SK-N-SH (cell line): ENCODE results near the gene FAM114A1. TPM values are rescaled to one million over a fixed set of nuclear protein-coding genes. Genes with fewer than 3 reads are reported as not detected.

ENCODE experiments used
- CTCF ChIA-PET: fragments of 300-600, 350-600 bp; formaldehyde crosslinking; extraction: SDS; loops from one replicate; lab custom pipeline; 2021; lab: Yijun Ruan, JAX
- POLR2A ChIA-PET: fragments of 350-600 bp; sonication (Branson Sonifier 250); formaldehyde crosslinking; extraction: SDS; loops from one replicate; lab custom pipeline; 2020; ENCODE audit warnings: antibody characterized with exemption, inconsistent platforms; lab: Yijun Ruan, JAX
- DNase-seq: peaks from one replicate; pipeline ENCODE4 v3.0.0; 2012
- H2AFZ ChIP-seq: fragments of 200-600 bp; sonication (generic); 2 replicates; pipeline ENCODE4 v1.8.1; 2016; ENCODE audit warnings: antibody characterized with exemption, mild to moderate bottlenecking, low read depth
- H3F3A ChIP-seq: fragments of 200-600 bp; sonication (generic); replicated peaks from 2 replicates; pipeline ENCODE3; 2016; ENCODE audit warnings: antibody characterized with exemption, mild to moderate bottlenecking; ENCODE audit not compliant: insufficient read depth
- H3K27ac ChIP-seq, 2 experiments: fragments of 200-500 bp in 1 of 2; fragments of 200-600 bp in 1 of 2; sonication (Bioruptor generic) in 1 of 2; sonication (generic), shearing (Covaris generic) in 1 of 2; 2 replicates each; pipeline versions ENCODE4 v1.5.1 to v1.6.1; 2014 to 2016; ENCODE audit warnings: low read depth in 2 of 2, inconsistent platforms in 1 of 2, low read length in 1 of 2, mild to moderate bottlenecking in 1 of 2, mixed read lengths in 1 of 2
- H3K27me3 ChIP-seq: fragments of 200-600 bp; sonication (generic), shearing (Covaris generic); 2 replicates; pipeline ENCODE4 v1.6.1; 2016; ENCODE audit warnings: mixed run types; ENCODE audit not compliant: insufficient read depth
- H3K36me3 ChIP-seq, 2 experiments: fragments of 200-500 bp in 1 of 2; fragments of 200-600 bp in 1 of 2; sonication (Bioruptor generic) in 1 of 2; sonication (generic) in 1 of 2; replicated peaks in 1 of 2; 2 replicates each; pipeline versions ENCODE3 to v1.5.1; 2014 to 2016; ENCODE audit warnings: low read length in 1 of 2, mild to moderate bottlenecking in 1 of 2; ENCODE audit not compliant: insufficient read depth in 2 of 2, control insufficient read depth in 1 of 2
- H3K4me1 ChIP-seq, 2 experiments: fragments of 200-500 bp in 1 of 2; fragments of 200-600 bp in 1 of 2; sonication (Bioruptor generic) in 1 of 2; sonication (generic), shearing (Covaris generic) in 1 of 2; 2 replicates each; pipeline versions ENCODE4 v1.5.1 to v1.6.1; 2014 to 2016; ENCODE audit warnings: low read depth in 1 of 2, low read length in 1 of 2, mixed run types in 1 of 2; ENCODE audit not compliant: insufficient read depth in 2 of 2, control insufficient read depth in 1 of 2
- H3K4me2 ChIP-seq: fragments of 200-600 bp; sonication (generic), shearing (Covaris generic); 2 replicates; pipeline ENCODE4 v1.6.1; 2017; ENCODE audit warnings: mixed run types
- H3K4me3 ChIP-seq, 2 experiments: fragments of 200-500 bp in 1 of 2; fragments of 200-600 bp in 1 of 2; sonication (Bioruptor generic) in 1 of 2; sonication (generic), shearing (Covaris generic) in 1 of 2; 2 replicates each; pipeline versions ENCODE4 v1.5.1 to v1.8.1; 2014 to 2016; ENCODE audit warnings: low read depth in 2 of 2, inconsistent platforms in 1 of 2, low read length in 1 of 2, mild to moderate bottlenecking in 1 of 2, mixed read lengths in 1 of 2, moderate library complexity in 1 of 2
- H3K79me2 ChIP-seq: fragments of 200-600 bp; sonication (generic); 2 replicates; pipeline ENCODE4 v1.8.1; 2017; ENCODE audit warnings: mild to moderate bottlenecking; ENCODE audit not compliant: insufficient read depth
- H3K9ac ChIP-seq: fragments of 200-600 bp; sonication (generic); 2 replicates; pipeline ENCODE4 v1.6.1; 2017; ENCODE audit warnings: mixed run types
- H3K9me2 ChIP-seq: fragments of 200-600 bp; sonication (generic); 2 replicates; pipeline ENCODE4 v1.6.1; 2017; ENCODE audit warnings: mixed run types
- H3K9me3 ChIP-seq: fragments of 200-600 bp; sonication (generic); 2 replicates; pipeline ENCODE4 v1.6.1; 2017; ENCODE audit warnings: mixed run types, mild to moderate bottlenecking, moderate library complexity
- H4K20me1 ChIP-seq: fragments of 200-600 bp; sonication (generic); 2 replicates; pipeline ENCODE4 v1.6.1; 2017; ENCODE audit warnings: mild to moderate bottlenecking, mixed run types; ENCODE audit not compliant: insufficient read depth
- CHD2 ChIP-seq: fragments of 150-350 bp; IDR thresholded peaks from 2 replicates; pipeline ENCODE4 v1.6.1; 2018; ENCODE audit warnings: low read length; ENCODE audit not compliant: partially characterized antibody
- ELF1 ChIP-seq: IDR thresholded peaks from 2 replicates; pipeline ENCODE4 v1.4.0; 2012
- EZH2phosphoT487 ChIP-seq: fragments of 200-600 bp; sonication (generic); IDR thresholded peaks from 2 replicates; pipeline ENCODE4 v1.6.1; 2017; ENCODE audit warnings: low read depth, mixed run types, mild to moderate bottlenecking, antibody characterized with exemption, moderate library complexity, borderline replicate concordance
- FOSL2 ChIP-seq: IDR thresholded peaks from 2 replicates; pipeline ENCODE4 v1.4.0; 2012; ENCODE audit warnings: low read depth, mild to moderate bottlenecking, moderate library complexity, borderline replicate concordance
- FOXJ3 ChIP-seq: sonication (generic); formaldehyde crosslinking; IDR thresholded peaks from 2 replicates; pipeline ENCODE4 v1.5.1; 2020; ENCODE audit warnings: mild to moderate bottlenecking, missing genetic modification reagents
- GABPA ChIP-seq: IDR thresholded peaks from 2 replicates; pipeline ENCODE4 v1.4.0; 2012; ENCODE audit warnings: low read depth, mild to moderate bottlenecking
- MXI1 ChIP-seq: IDR thresholded peaks from 2 replicates; pipeline ENCODE4 v1.6.1; 2012; ENCODE audit warnings: mild to moderate bottlenecking, low read depth, low read length, improper control_type of control experiment
- NFIC ChIP-seq: IDR thresholded peaks from 2 replicates; pipeline ENCODE4 v1.4.0; 2012; ENCODE audit warnings: borderline replicate concordance
- NRF1 ChIP-seq: IDR thresholded peaks from 2 replicates; pipeline ENCODE4 v1.6.1; 2012; ENCODE audit warnings: low read depth, mild to moderate bottlenecking, low read length
- POLR2AphosphoS5 ChIP-seq: IDR thresholded peaks from 2 replicates; pipeline ENCODE4 v1.6.1; 2012; ENCODE audit warnings: low read depth, low read length
- RAD21 ChIP-seq: IDR thresholded peaks from 2 replicates; pipeline ENCODE4 v1.6.1; 2012; ENCODE audit warnings: mild to moderate bottlenecking, low read length
- RCOR1 ChIP-seq: fragments of 150-350 bp; IDR thresholded peaks from 2 replicates; pipeline ENCODE4 v1.6.1; 2017; ENCODE audit warnings: antibody characterized with exemption, low read length
- RXRA ChIP-seq: IDR thresholded peaks from 2 replicates; pipeline ENCODE4 v1.4.0; 2012; ENCODE audit warnings: low read depth, mild to moderate bottlenecking, borderline replicate concordance
- TAF1 ChIP-seq: IDR thresholded peaks from 2 replicates; pipeline ENCODE4 v1.6.1; 2012; ENCODE audit warnings: low read depth, mild to moderate bottlenecking, low read length, moderate library complexity, borderline replicate concordance
- TEAD4 ChIP-seq: IDR thresholded peaks from 2 replicates; pipeline ENCODE4 v1.4.0; 2012; ENCODE audit warnings: mild to moderate bottlenecking, borderline replicate concordance; ENCODE audit not compliant: insufficient read depth
- WGBS: methylation state at CpG from one replicate; pipeline ENCODE4 v1.1.6; 2017; ENCODE audit warnings: low lambda C conversion rate; 5-methylcytosine and 5-hydroxymethylcytosine counted together
- polyA plus RNA-seq, 3 experiments: library from polyadenylated mRNA; depleted of rRNA; stranded (reverse); fragments of >200 nt; gene quantifications; 2 replicates each; pipeline ENCODE4 v1.2.3, GENCODE V29; 2012
- TF ChIP-seq, protein P1 (sequence below): IDR thresholded peaks from 2 replicates; pipeline ENCODE4; 2012
- TF ChIP-seq, protein P2 (sequence below): fragments of 150-350 bp; IDR thresholded peaks from 2 replicates; pipeline ENCODE4 v1.6.1; 2017; ENCODE audit warnings: antibody characterized with exemption, low read length, low read depth, borderline replicate concordance
- TF ChIP-seq, protein P3 (sequence below): fragments of 150-350 bp; IDR thresholded peaks from 2 replicates; pipeline ENCODE4 v1.6.1; 2016; ENCODE audit warnings: mild to moderate bottlenecking, low read depth, low read length
- TF ChIP-seq, protein P4 (sequence below): IDR thresholded peaks from 2 replicates; pipeline ENCODE4 v1.4.0; 2012; ENCODE audit warnings: low read depth
- TF ChIP-seq, protein P5 (sequence below): IDR thresholded peaks from 2 replicates; pipeline ENCODE4 v1.4.0; 2012; ENCODE audit warnings: low read depth, borderline replicate concordance

FAM114A1 gene
- polyA plus RNA-seq, 1 of the 3 experiments (the other 2 are of a cell fraction), result 54.2 TPM

GRCh38 chr4:38904090-38904666 lies 36.6 kb downstream of the FAM114A1 start (continued):
- TF ChIP-seq RAD21, result no peak
- no peak for TF ChIP-seq TAF1

GRCh38 chr4:38904682-38905081 lies 37.1 kb downstream of the FAM114A1 start:
- CTCF ChIA-PET, result interaction anchor here (0.8 to 8.7 kb wide), 5 partner anchors 11 to 228 kb away, joined by 3 to 178 read pairs (median 4); no protein-coding TSS in a partner anchor
- Histone ChIP-seq H3K9ac (no peak overlapping the region), H3F3A (peaks cover 7% of the 10 kb centered on the region), H3K79me2 (peaks cover 12% of the 10 kb centered on the region; the same call in 1 of the 2 replicates), H2AFZ (no peak overlapping the region), H4K20me1 (no peaks in the 10 kb centered on the region), H3K4me3 (no peak overlapping the region), H3K4me1 (peaks cover 0 to 7% of the 10 kb centered on the region in 2 experiments; a peak in 2 of 4 replicates), H3K9me2 (no peaks in the 10 kb centered on the region), H3K27ac (no peak overlapping the region), H3K9me3 (no peaks in the 10 kb centered on the region), H3K36me3 (peaks cover 14 to 66% of the 10 kb centered on the region in 2 experiments), H3K27me3 (no peaks in the 10 kb centered on the region), H3K4me2 (no peak overlapping the region)
- POLR2A ChIA-PET, result no interaction called here
- 87% methylated on average over 3 of the region's 3 CpGs for WGBS
- no peak for DNase-seq
- TF ChIP-seq, protein P1, sequence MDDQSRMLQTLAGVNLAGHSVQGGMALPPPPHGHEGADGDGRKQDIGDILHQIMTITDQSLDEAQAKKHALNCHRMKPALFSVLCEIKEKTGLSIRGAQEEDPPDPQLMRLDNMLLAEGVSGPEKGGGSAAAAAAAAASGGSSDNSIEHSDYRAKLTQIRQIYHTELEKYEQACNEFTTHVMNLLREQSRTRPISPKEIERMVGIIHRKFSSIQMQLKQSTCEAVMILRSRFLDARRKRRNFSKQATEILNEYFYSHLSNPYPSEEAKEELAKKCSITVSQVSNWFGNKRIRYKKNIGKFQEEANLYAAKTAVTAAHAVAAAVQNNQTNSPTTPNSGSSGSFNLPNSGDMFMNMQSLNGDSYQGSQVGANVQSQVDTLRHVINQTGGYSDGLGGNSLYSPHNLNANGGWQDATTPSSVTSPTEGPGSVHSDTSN, result no peak
- TF ChIP-seq RCOR1, result no peak

DNA sequence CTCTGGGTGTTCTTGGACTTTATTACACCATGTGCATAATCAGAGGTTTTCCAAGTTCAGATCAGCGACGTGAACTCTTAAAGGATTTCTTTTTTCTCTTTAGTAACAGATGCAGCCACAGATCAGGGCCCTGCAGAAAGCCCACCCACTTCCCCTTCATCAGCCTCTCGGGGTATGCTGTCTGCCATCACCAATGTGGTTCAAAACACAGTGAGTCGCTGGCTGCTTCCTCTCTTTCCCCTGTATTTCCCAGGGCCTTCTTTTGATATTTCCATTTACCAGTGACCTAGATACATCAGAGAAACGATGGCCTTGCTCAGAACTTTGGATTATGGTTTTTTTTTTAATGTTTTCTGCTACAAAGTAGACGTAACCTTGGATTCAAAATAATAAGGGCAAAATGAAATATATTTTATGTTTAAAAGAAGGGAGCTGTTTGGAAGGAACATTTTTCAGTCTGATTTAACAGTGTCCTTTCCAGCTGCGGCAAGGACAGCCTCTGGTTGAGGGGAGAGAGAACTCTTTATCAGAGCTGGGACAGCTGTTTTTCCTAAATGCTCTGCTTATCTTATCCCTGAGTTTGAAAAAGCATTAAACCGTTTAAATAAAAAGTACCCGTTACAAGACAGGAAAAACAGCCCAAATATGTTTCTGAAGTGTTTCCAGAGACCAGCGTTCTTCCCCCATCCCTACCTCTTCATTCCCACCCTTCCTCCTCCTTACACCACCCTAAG lies 38.2 kb downstream of the FAM114A1 start:
- Histone ChIP-seq H3K36me3 (peaks cover 16 to 76% of the 10 kb centered on the region in 2 experiments), H3K4me3 (no peak overlapping the region), H2AFZ (no peak overlapping the region), H3K9me2 (no peaks in the 10 kb centered on the region), H3K27ac (peak overlapping the region in 1 of 2 experiments; percentile 71; a peak in 2 of 4 replicates), H3F3A (peaks cover 7% of the 10 kb centered on the region), H4K20me1 (no peaks in the 10 kb centered on the region), H3K27me3 (no peaks in the 10 kb centered on the region), H3K9ac (no peak overlapping the region), H3K9me3 (no peaks in the 10 kb centered on the region), H3K79me2 (peaks cover 7% of the 10 kb centered on the region; the same call in 1 of the 2 replicates), H3K4me2 (no peak overlapping the region), H3K4me1 (peaks cover 0 to 7% of the 10 kb centered on the region in 2 experiments; a peak in 2 of 4 replicates)
- ChIA-PET CTCF (interaction anchor here (0.7 to 8.7 kb wide), 7 partner anchors 12 to 726 kb away, joined by 3 to 178 read pairs (median 4); partner anchors contain the start of gene WDR19), POLR2A (interaction anchor here (0.9 to 1.2 kb wide), 3 partner anchors 20 to 140 kb away, joined by 3 to 4 read pairs (median 4); no protein-coding TSS in a partner anchor)
- 73% methylated on average over 10 of the region's 10 CpGs for WGBS
- DNase-seq, result peak; percentile 52
- TF ChIP-seq ELF1 (no peak), GABPA (no peak), NFIC (no peak), FOSL2 (no peak), RAD21 (peak; percentile 48), NRF1 (no peak), MXI1 (no peak), FOXJ3 (no peak), POLR2AphosphoS5 (no peak), RXRA (no peak), CHD2 (no peak), TEAD4 (no peak), EZH2phosphoT487 (no peak)
- TF ChIP-seq, protein P2, sequence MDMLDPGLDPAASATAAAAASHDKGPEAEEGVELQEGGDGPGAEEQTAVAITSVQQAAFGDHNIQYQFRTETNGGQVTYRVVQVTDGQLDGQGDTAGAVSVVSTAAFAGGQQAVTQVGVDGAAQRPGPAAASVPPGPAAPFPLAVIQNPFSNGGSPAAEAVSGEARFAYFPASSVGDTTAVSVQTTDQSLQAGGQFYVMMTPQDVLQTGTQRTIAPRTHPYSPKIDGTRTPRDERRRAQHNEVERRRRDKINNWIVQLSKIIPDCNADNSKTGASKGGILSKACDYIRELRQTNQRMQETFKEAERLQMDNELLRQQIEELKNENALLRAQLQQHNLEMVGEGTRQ, result no peak
- TF ChIP-seq, protein P3, sequence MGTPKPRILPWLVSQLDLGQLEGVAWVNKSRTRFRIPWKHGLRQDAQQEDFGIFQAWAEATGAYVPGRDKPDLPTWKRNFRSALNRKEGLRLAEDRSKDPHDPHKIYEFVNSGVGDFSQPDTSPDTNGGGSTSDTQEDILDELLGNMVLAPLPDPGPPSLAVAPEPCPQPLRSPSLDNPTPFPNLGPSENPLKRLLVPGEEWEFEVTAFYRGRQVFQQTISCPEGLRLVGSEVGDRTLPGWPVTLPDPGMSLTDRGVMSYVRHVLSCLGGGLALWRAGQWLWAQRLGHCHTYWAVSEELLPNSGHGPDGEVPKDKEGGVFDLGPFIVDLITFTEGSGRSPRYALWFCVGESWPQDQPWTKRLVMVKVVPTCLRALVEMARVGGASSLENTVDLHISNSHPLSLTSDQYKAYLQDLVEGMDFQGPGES, result no peak
- TF ChIP-seq, protein P4, sequence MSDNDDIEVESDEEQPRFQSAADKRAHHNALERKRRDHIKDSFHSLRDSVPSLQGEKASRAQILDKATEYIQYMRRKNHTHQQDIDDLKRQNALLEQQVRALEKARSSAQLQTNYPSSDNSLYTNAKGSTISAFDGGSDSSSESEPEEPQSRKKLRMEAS, result no peak
- TF ChIP-seq, protein P5, sequence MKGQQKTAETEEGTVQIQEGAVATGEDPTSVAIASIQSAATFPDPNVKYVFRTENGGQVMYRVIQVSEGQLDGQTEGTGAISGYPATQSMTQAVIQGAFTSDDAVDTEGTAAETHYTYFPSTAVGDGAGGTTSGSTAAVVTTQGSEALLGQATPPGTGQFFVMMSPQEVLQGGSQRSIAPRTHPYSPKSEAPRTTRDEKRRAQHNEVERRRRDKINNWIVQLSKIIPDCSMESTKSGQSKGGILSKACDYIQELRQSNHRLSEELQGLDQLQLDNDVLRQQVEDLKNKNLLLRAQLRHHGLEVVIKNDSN, result no peak
